ENCODE data around the gene TMSB15B. TPM values are rescaled to one million over a fixed set of nuclear protein-coding genes. Genes with fewer than 3 reads are reported as not detected.
"Not testable (repeated sequence)": the region's sequence is repeated elsewhere in the genome, so short reads cannot be mapped to it uniquely, and the experiment has no call there.

Gene TMSB15B
- total and polyA plus RNA-seq, 10 donors: 2.0 to 8.6 (median 4.0) TPM

DNA sequence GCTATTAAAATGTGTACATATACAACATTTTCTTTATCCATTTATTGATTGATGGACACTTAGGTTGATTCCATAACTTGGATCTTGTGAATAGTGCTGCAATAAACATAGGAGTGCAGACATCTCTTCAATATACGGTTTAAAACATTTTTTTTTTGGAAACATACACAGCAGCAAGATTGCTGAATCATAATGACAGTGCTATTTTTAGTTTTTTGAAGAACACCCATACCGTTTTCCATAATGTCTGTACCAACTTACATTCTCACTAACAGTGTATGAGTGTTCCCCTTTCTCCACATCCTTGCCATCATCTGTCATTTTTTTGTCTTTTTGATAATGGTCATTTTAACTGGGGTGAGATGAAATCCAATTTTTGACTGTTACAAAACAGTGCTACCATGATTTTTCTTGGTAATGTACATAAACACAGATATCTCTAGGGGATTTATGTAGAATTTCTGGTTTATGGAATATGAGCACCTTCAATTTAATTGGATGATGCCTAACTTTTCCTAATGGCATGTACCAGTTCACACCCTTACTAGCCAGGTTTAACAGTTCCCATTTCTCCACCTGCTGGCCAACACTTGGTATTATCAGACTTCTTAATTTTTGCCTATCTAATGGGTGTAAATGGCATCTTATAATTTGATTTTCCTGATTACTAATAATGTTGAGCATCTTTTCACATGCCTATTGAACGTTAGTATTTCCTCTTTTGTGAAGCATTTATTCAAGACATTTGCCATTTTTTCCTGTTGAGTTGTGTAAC lies 21.0 kb upstream of the TMSB15B start:
- Histone ChIP-seq H3K9me3 (no peaks in the 10 kb centered on the region), H3K4me3 (no peak overlapping the region), H3K4me1 (no peaks in the 10 kb centered on the region), H3K27ac (no peak overlapping the region), H3K27me3 (replicated peaks in 1 of 7) (peaks cover 0 to 42% (median 0%) of the 10 kb centered on the region in 7 donors), H3K36me3 (no peaks in the 10 kb centered on the region)
- intact Hi-C loops (cut with DNase I; ENCODE audit: low total_unique reads): no loop called here
- DNase-seq: no peak
- TF ChIP-seq POLR2AphosphoS5 (IDR thresholded peaks at IDR 0.05) (no peak), POLR2A (IDR thresholded peaks at IDR 0.05) (no peak)
- TF ChIP-seq, protein P1, sequence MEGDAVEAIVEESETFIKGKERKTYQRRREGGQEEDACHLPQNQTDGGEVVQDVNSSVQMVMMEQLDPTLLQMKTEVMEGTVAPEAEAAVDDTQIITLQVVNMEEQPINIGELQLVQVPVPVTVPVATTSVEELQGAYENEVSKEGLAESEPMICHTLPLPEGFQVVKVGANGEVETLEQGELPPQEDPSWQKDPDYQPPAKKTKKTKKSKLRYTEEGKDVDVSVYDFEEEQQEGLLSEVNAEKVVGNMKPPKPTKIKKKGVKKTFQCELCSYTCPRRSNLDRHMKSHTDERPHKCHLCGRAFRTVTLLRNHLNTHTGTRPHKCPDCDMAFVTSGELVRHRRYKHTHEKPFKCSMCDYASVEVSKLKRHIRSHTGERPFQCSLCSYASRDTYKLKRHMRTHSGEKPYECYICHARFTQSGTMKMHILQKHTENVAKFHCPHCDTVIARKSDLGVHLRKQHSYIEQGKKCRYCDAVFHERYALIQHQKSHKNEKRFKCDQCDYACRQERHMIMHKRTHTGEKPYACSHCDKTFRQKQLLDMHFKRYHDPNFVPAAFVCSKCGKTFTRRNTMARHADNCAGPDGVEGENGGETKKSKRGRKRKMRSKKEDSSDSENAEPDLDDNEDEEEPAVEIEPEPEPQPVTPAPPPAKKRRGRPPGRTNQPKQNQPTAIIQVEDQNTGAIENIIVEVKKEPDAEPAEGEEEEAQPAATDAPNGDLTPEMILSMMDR (IDR thresholded peaks at IDR 0.05 in 8 of 11, conservative IDR thresholded peaks at IDR 0.05 in 3 of 11): peak in 7 of 11 experiments; percentile 25 to 48 (median 43)
- 10 to 27% (median 13%) methylated on average over 3 of the region's 3 CpGs for WGBS, 5 donors

DNA sequence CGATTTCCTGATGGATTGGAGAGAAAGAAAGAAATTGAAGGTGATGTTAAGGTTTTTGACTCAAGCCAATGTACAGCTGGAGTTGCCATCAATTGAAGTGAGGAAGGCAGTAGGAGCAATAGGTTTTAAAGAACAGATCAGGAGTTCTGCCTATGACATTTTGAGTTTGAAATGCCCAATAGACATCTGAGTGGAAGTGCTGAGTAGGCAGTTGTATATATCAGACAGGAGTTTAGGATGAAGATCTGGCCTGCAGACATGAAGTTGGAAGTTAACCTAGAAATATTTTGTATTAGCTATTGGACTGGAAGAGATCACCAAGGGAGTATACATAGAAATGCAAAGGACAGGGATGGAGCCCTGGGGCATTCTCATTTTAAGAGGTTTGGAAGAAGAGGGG lies 12.9 kb upstream of the TMSB15B start:
- TF ChIP-seq POLR2AphosphoS5 (IDR thresholded peaks at IDR 0.05) (no peak), POLR2A (IDR thresholded peaks at IDR 0.05) (no peak)
- TF ChIP-seq, protein P1 (IDR thresholded peaks at IDR 0.05 in 8 of 11, conservative IDR thresholded peaks at IDR 0.05 in 3 of 11): no peak
- Histone ChIP-seq H3K4me1 (no peaks in the 10 kb centered on the region), H3K27me3 (replicated peaks in 1 of 7) (peaks cover 0 to 42% (median 0%) of the 10 kb centered on the region in 7 donors), H3K36me3 (no peaks in the 10 kb centered on the region), H3K27ac (no peak overlapping the region), H3K4me3 (no peak overlapping the region), H3K9me3 (no peaks in the 10 kb centered on the region)
- WGBS, 5 donors: 44 to 100% (median 82%) methylated on average over 1 of the region's 1 CpG
- intact Hi-C loops (cut with DNase I; ENCODE audit: low total_unique reads): no loop called here
- DNase-seq: no peak

DNA sequence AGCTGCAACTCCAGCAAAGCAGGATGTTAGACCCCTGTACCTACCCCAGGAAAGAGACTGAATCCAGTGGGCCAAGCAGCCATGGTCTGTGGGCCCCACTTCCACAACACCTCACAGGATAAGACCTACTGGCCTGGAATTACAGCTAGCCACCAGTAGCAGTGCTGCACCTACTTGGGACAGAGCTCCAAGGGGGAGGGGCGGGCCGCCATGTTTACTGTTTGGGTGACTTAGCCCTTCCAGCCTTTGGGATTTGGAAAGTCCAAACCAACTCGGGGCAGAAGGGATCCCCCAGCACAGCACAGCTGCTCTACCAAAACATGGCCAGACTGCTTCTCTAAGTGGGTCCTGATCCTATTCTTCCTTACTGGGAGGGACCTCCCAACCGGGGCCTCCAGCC lies 9.1 kb upstream of the TMSB15B start:
- WGBS, 5 donors: 72 to 100% (median 93%) methylated on average over 1 to 4 of the region's 4 CpGs; no CpG with 5 or more reads in 1 of the 5 donors
- Histone ChIP-seq H3K27me3 (replicated peaks in 1 of 7) (peaks cover 0 to 28% (median 0%) of the 10 kb centered on the region in 7 donors), H3K4me3 (no peak overlapping the region), H3K27ac (no peak overlapping the region), H3K9me3 (no peaks in the 10 kb centered on the region), H3K4me1 (no peaks in the 10 kb centered on the region), H3K36me3 (no peaks in the 10 kb centered on the region)
- DNase-seq: no peak
- TF ChIP-seq, protein P1 (IDR thresholded peaks at IDR 0.05 in 8 of 11, conservative IDR thresholded peaks at IDR 0.05 in 3 of 11): no peak
- TF ChIP-seq POLR2A (IDR thresholded peaks at IDR 0.05) (no peak), POLR2AphosphoS5 (IDR thresholded peaks at IDR 0.05) (no peak)
- intact Hi-C loops (cut with DNase I; ENCODE audit: low total_unique reads): no loop called here

DNA sequence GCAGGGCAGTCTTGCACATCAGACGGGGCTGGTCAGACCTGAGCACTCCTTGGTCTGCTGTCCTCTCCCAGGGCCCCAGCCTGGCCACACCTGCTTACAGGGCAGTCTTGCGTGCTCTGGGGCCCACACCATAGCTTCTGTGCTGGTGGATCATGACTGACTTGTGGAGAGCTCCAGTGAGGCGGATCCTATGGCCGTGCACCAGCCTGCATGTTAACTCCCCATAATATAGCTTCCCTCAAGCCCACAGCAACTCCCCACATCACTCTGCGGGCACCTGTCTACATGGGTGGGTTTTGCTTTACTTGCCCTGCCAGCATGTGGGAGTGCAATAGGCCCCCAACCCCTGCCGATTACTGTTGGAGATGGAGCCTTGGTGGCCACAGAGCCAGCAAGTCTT lies 8.2 kb upstream of the TMSB15B start:
- intact Hi-C loops (cut with DNase I; ENCODE audit: low total_unique reads): no loop called here
- Histone ChIP-seq H3K36me3 (no peaks in the 10 kb centered on the region), H3K27ac (no peak overlapping the region), H3K9me3 (no peaks in the 10 kb centered on the region), H3K27me3 (replicated peaks in 1 of 7) (peaks cover 0 to 28% (median 0%) of the 10 kb centered on the region in 7 donors), H3K4me3 (no peak overlapping the region), H3K4me1 (no peaks in the 10 kb centered on the region)
- TF ChIP-seq, protein P1 (IDR thresholded peaks at IDR 0.05 in 8 of 11, conservative IDR thresholded peaks at IDR 0.05 in 3 of 11): no peak
- TF ChIP-seq POLR2A (IDR thresholded peaks at IDR 0.05) (no peak), POLR2AphosphoS5 (IDR thresholded peaks at IDR 0.05) (no peak)
- 86 to 100% (median 94%) methylated on average over 6 of the region's 6 CpGs; no CpG with 5 or more reads in 1 of the 5 donors for WGBS, 5 donors
- no peak for DNase-seq

DNA sequence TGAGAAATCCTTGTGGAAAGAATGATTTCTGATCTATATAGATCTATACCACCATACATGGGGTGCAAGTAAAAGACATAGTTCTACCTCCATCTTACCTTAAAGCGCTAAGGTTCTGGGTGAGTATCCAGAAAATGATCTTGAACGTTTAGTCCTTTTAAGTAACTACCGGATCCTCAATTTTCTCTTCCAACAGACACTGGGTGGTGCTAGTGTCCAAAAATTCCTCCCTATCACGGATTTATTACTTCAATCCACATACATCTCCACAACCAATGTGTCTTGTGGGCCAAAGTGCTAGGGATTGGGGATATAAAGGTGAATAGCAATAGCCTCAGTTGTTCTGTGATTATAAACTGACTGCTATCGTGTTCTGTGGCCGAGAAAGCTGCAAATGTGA lies 1.8 kb upstream of the TMSB15B start:
- H3K4me3 ChIP-seq; H3K9me3 ChIP-seq; H3K4me1 ChIP-seq; intact Hi-C loops (cut with DNase I; ENCODE audit: low total_unique reads); H3K27me3 ChIP-seq (replicated peaks in 1 of 7); H3K27ac ChIP-seq; DNase-seq; H3K36me3 ChIP-seq: not testable (repeated sequence)
- WGBS, 5 donors: no CpG with 5 or more reads among the region's 6 CpGs

DNA sequence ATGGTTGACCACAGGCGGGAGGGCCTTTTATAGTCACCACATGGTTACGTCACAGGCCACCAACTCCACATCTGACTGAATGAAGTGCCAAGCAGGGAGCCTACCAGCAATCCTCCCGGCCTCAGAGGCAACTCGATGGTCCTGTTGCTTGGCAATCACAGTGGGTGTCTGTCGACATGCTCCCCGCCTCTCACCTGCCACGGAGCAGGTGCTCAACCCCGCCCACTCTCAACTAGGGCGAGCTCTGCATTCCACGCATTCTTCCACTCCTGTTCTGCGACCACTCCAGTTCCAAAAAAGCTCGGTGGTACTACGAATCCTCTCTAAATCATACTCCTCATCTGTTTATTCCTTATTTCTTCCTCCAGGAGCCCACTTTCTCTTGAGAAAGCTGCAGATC lies 21.1 kb downstream of the TMSB15B start:
- intact Hi-C loops (cut with DNase I; ENCODE audit: low total_unique reads); H3K27me3 ChIP-seq (replicated peaks in 1 of 7): not testable (repeated sequence)
- WGBS, 5 donors: no CpG with 5 or more reads among the region's 13 CpGs

More for the DNA sequence above, 21.1 kb downstream of the TMSB15B start:
- not testable (repeated sequence) for H3K27ac ChIP-seq, H3K4me3 ChIP-seq, H3K36me3 ChIP-seq, H3K4me1 ChIP-seq, DNase-seq, H3K9me3 ChIP-seq
